Fibroblast of mammary gland (primary cell): Measurements from ENCODE around the gene PERCC1.

ENCODE experiments used
- DNase-seq: peaks from one replicate; pipeline ENCODE4 v3.0.0-alpha.2; 2010; ENCODE audit warnings: low read depth
- H3K4me3 ChIP-seq: 2 replicates; pipeline ENCODE4 v1.5.1; 2011; ENCODE audit warnings: low read depth, mild to moderate bottlenecking, low read length, moderate library complexity; ENCODE audit not compliant: control insufficient read depth
- CTCF ChIP-seq: conservative IDR thresholded peaks from 2 replicates; pipeline ENCODE4 v1.5.1; 2011; ENCODE audit warnings: low read depth, low read length, inconsistent platforms; ENCODE audit not compliant: control insufficient read depth, insufficient read depth

The PERCC1 gene

DNA sequence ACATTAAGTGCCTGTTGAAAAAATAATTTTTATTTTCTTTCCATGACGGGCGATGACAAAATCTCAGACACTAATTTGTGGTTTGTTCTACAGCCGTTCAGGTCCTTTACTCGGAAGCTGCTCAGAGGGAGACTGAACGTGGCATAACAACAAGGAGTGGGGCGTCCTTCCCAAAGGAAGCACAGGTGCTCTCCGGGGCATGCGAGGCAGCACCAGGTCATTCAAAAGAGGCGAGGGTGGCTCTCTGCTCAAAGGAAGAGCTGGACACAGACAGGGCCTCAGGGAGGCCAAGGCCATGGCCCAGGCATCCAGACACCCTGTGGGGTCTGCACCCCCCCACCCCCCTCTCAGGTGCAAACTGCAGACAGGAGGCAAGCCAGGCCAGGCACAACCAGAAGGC, 32.5 kb upstream of the PERCC1 start:
- DNase-seq: no peak
- no peak overlapping the region for H3K4me3 ChIP-seq
- TF ChIP-seq CTCF: no peak

GRCh38 chr16:1398826-1399581, 31.9 kb upstream of the PERCC1 start:
- no peak for TF ChIP-seq CTCF
- H3K4me3 ChIP-seq: no peak overlapping the region
- no peak for DNase-seq

DNA sequence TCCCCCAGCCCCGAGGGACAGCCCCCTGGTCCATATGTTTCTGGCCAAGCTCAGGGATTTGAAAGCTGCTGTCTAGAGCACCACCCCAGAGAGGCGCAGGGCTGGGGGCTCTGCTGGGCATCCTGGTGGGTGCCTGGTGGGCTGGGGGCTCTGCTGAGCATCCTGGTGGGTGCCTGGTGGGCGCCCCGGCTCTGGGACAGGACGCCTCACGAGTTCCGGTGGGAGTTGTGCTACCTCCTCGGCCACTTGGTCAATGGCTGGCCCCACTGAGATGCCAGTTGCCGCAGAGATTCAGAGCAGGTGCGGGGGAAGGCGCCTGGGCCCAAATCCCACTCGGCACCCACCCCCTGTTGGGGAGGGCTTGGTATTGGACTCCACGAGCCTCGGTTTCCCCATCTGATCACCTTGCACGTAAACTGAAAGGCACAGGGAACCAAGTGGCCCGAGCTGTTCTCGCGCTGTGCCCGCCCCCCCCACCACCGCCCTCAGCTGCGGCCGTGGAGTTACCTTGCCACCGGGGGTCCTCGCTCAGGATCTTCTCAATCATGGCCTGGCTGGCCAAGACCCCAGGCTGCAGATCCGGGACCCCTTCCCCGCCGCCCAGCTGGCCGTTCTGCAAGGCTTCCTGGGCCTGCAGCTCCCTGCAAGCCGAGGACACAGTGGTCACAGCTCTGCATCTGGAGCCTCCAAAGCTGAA, 29.7 kb upstream of the PERCC1 start:
- DNase-seq: no peak
- no peak for TF ChIP-seq CTCF
- no peak overlapping the region for H3K4me3 ChIP-seq

DNA sequence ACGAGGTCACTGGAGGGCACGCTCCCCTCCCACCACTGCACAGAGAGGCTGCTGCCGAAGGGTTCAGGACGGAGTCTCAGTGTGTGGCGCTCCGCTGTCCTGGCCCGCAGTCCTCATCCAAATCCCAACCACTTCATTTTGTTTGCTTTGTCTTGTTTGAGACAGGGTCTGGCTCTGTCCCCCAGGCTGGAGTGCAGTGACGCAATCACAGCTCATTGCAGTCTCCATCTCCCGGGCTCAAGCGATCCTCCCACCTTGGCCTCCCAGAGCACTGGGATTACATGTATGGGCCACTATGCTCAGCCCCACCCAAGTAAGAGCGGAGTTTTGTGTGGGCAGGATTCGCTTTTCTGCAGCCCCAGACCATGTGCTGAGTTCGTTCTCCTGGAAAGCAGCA, 29.1 kb upstream of the PERCC1 start:
- no peak overlapping the region for H3K4me3 ChIP-seq
- DNase-seq: no peak
- TF ChIP-seq CTCF: no peak

DNA sequence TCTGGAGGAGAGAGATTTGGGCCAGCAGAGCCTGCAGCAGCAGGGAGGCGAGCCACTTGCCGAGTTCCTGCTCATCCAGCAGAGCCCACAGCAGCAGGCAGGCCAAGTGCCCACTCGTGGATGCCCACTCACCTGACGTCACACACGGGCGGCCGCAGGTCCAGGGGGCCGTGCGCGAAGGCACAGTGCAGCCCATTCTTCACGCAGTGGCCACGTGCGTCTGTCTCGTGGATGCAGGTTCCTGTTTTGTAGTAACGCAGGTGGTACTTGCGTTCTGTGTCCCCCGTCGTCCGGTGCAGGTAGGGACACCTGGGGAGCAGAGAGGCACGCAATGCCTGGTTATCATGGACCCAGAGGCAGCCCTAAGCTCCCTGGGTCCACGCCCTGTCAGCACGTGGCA, 27.8 kb upstream of the PERCC1 start:
- TF ChIP-seq CTCF: no peak
- DNase-seq: no peak
- no peak overlapping the region for H3K4me3 ChIP-seq

GRCh38 chr16:1403733-1404132, 27.1 kb upstream of the PERCC1 start:
- no peak overlapping the region for H3K4me3 ChIP-seq
- DNase-seq: no peak
- no peak for TF ChIP-seq CTCF

- peak overlapping the region; percentile 31 for H3K4me3 ChIP-seq
- DNase-seq: peak; percentile 64
- TF ChIP-seq CTCF: no peak
These were observed 23.1 kb upstream of the PERCC1 start for GRCh38 chr16:1407753-1408152.
